SW 1271 (cell line): Measurements from ENCODE around the gene HNRNPLL.

ENCODE experiments used
- DNase-seq, 2 experiments: peaks; one replicate each; lab custom pipeline; 2025; lab: John Stamatoyannopoulos, UW

Gene HNRNPLL

DNA sequence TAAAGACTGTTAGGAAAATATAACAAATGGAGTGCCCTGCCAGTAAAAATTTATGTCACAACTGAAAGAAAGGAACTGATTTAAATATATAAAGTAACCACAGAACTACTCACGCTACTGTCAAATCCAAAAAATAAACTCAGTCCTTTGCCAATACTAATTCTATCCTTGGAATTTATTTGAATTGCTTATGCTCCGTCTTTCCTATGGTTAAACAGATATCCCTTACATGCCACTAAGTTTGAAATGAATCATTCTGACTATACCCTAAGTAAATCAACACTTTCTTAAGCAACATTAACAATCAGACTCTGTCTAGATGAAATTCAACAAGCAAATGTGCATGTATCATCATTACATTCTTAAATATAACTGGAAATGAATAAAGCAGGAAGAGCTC is 9.8 kb downstream of the HNRNPLL start:
- no peak for DNase-seq

- DNase-seq: no peak
Measured at GRCh38 chr2:38591152-38591551, 11.6 kb downstream of the HNRNPLL start.

- no peak for DNase-seq
Measured at GRCh38 chr2:38590053-38590452, 12.7 kb downstream of the HNRNPLL start.

GRCh38 chr2:38586931-38587330 is 15.8 kb downstream of the HNRNPLL start:
- no peak for DNase-seq

- DNase-seq: no peak
Measured at GRCh38 chr2:38584881-38585280, 17.8 kb downstream of the HNRNPLL start.

- no peak for DNase-seq
Measured at GRCh38 chr2:38583994-38584393, 18.7 kb downstream of the HNRNPLL start.

DNA sequence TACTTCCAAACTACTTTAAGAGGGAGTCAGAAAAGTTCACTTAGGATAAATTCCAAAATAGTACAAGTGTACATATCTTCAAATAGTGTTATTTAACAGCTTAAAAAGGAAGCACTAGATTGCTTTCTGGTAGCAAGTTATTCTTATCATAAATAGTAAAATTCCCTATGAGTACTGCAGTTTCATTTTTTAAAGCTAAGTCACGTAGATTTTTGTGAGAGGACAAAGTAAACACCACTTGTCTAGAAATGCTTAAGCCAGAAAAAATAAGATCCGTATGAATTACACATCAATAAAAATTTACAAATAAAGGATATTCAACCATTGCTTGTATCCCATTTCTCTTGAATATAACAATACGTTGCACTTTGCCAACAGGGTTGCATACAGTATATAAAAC is 19.2 kb downstream of the HNRNPLL start:
- DNase-seq: no peak

GRCh38 chr2:38581193-38582147 is 21.3 kb downstream of the HNRNPLL start:
- peak in 1 of 2 experiments; percentile 76 for DNase-seq

DNA sequence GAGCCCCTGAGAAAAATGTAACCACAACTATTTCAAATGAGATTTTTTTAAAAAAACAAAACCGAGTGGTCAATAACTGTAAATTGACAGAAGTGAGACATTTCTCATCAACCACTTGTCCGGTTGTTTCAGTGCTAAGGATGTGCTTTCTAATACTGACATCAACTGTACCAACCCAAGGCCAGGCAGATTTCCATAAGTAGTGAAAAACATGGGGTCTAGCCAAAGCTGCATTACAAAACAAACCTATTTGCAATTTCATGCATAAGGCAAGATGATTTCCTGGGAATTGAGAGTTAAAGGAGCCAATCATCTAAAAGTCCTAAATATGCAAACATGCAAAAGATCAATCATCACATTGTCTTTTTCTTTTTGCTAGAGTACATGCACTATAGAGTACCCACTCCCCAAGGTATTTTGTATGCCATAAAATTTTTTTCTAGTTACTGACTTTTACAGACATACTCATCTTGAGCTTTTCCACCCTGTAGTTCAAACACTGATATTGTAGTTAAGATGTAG is 22.6 kb downstream of the HNRNPLL start:
- DNase-seq: no peak

- DNase-seq: no peak
Measured at GRCh38 chr2:38578832-38579231, 23.9 kb downstream of the HNRNPLL start.

- no peak for DNase-seq
Measured at GRCh38 chr2:38574278-38574677, 28.4 kb downstream of the HNRNPLL start.

- DNase-seq: no peak
Measured at GRCh38 chr2:38572167-38572566, 30.6 kb downstream of the HNRNPLL start.

- DNase-seq: no peak
Measured at GRCh38 chr2:38571193-38571592, 31.5 kb downstream of the HNRNPLL start.

DNA sequence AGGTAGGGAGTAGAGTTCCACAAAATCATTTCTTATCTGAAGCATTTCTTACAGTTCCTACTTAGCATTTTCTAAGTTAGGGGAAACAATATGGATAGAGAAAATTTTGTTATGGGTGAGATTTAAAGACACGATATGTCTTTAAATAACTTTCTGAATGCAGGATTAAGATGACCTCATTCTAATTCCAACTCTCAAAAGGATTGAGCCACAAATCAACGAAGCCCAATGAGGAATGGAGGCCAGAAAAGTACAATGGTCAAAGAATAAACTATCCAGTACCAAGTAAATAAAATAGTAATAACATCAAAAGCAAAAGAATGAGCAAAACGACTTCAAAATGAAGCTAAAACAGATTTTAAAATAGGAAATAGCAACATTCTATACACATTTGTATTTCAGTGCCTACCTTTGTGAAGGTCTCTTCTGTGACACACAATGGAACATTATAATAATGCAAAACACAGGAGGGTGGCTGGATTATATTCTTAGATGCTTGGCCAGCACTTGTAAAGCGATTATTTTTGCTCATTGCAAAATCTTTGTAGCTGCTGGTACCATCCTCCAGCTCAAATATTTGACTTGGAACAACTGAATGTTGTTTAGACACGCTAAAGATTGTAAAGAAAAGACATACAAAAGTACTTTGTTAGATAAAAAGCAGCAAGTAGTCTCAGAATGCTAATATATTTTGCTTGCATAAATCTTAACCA is 33.8 kb downstream of the HNRNPLL start:
- no peak for DNase-seq

DNA sequence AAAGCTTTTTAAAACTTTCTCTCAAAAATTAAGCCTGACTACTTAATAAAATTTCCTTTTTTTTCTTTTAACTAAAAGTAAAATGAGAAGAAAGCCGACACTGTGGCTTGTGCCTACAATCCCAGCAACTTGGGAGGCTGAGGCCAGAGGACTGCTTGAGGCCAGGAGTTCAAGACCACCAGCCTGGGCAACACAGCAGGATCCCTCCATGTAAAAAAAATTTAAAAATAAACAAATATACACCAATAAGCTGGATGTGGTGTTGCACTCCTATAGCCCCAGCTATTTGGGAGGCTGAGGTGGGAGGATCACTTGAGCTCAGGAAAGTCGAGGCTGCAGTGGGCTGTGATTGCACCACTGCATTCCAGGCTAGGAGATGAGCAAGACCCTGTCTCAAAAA is 37.4 kb downstream of the HNRNPLL start:
- DNase-seq: no peak

- DNase-seq: no peak
Measured at GRCh38 chr2:38561691-38562090, 41.0 kb downstream of the HNRNPLL start.

- DNase-seq: no peak
Measured at GRCh38 chr2:38560092-38560491, 42.6 kb downstream of the HNRNPLL start.

GRCh38 chr2:38557981-38558380 is 44.7 kb downstream of the HNRNPLL start:
- no peak for DNase-seq

- no peak for DNase-seq
Measured at GRCh38 chr2:38557217-38557616, 45.5 kb downstream of the HNRNPLL start.

GRCh38 chr2:38556006-38556801 is 46.5 kb downstream of the HNRNPLL start:
- no peak for DNase-seq

DNA sequence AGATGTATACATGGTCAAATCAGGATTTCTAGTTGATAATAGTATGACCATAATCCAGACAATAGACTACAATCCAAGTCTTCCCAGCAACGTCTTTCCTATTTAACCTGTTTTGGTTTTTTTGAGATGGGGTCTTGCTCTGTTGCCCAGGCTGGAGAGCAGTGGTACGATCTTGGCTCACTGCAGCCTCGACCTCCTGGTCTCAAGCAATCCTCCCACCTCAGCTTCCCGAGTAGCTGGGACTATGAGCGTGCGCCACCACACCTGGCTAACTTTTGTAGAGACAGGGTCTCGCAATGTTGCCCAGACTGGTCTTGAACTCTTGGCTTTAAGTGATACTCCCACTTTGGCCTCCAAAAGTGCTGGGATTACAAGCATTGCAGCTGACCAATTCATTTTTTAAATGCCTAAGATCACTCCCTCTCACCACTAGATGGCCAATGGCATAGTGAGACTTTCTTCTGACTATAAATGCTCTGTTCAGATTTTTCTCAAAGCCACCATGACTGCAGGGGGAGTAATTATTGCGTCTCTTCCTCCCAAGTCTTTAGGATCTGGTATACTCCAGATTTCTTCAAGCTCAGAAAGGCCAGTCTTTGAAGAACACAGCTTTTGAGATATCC is 47.6 kb downstream of the HNRNPLL start:
- DNase-seq: peak in 1 of 2 experiments; percentile 13

DNA sequence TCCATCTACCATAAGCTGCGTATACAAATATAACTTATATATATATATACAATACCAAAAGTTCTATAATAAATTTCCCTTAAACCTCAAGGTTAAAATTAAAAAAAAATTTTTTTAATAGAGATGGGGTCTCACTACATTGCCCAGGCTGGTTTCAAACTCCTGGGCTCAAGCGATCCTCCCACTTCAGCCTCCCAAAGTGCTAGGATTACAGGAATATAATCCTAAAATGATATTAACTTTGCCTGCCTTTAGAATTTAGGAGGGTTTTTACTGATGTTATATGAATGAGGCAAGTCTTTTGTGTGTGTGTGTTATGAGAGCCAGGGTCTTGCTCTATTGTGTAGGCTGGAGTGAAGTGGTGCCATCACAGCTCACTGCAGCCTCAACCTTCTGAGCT is 49.2 kb downstream of the HNRNPLL start:
- no peak for DNase-seq
